ENCODE data around the gene SCN9A.
"Not testable (repeated sequence)": the region's sequence is repeated elsewhere in the genome, so short reads cannot be mapped to it uniquely, and the experiment has no call there.

The SCN9A gene

GRCh38 chr2:166375195-166375735 is 479 bp downstream of the SCN9A start:
- peak; percentile 23 for DNase-seq (ENCODE audit: low spot score)

GRCh38 chr2:166373951-166374350 is 1.8 kb downstream of the SCN9A start:
- DNase-seq (ENCODE audit: low spot score) = peak; percentile 46

- no peak for DNase-seq (ENCODE audit: low spot score)
Measured at GRCh38 chr2:166373539-166373938, 2.2 kb downstream of the SCN9A start.

- DNase-seq (ENCODE audit: low spot score) = no peak
Measured at GRCh38 chr2:166373105-166373504, 2.6 kb downstream of the SCN9A start.

GRCh38 chr2:166372046-166372445 is 3.7 kb downstream of the SCN9A start:
- DNase-seq (ENCODE audit: low spot score) = peak; percentile 49

GRCh38 chr2:166365803-166366420 is 9.8 kb downstream of the SCN9A start:
- no peak for DNase-seq (ENCODE audit: low spot score)

GRCh38 chr2:166365239-166365638 is 10.5 kb downstream of the SCN9A start:
- no peak for DNase-seq (ENCODE audit: low spot score)

- DNase-seq (ENCODE audit: low spot score) = no peak
Measured at GRCh38 chr2:166364476-166365161, 11.1 kb downstream of the SCN9A start.

GRCh38 chr2:166361351-166362153 is 14.2 kb downstream of the SCN9A start:
- DNase-seq (ENCODE audit: low spot score) = no peak

GRCh38 chr2:166360906-166361305 is 14.8 kb downstream of the SCN9A start:
- DNase-seq (ENCODE audit: low spot score) = no peak

- no peak for DNase-seq (ENCODE audit: low spot score)
Measured at GRCh38 chr2:166360426-166360825, 15.3 kb downstream of the SCN9A start.

GRCh38 chr2:166357950-166358321 is 17.8 kb downstream of the SCN9A start:
- not testable (repeated sequence) for DNase-seq (ENCODE audit: low spot score)

- no peak for DNase-seq (ENCODE audit: low spot score)
Measured at GRCh38 chr2:166357068-166357949, 18.4 kb downstream of the SCN9A start.

GRCh38 chr2:166351319-166351718 is 24.4 kb downstream of the SCN9A start:
- no peak for DNase-seq (ENCODE audit: low spot score)

GRCh38 chr2:166350525-166350924 is 25.2 kb downstream of the SCN9A start:
- DNase-seq (ENCODE audit: low spot score) = no peak

GRCh38 chr2:166344286-166345113 is 31.2 kb downstream of the SCN9A start:
- peak; percentile 12 for DNase-seq (ENCODE audit: low spot score)

- DNase-seq (ENCODE audit: low spot score) = no peak
Measured at GRCh38 chr2:166343467-166343866, 32.3 kb downstream of the SCN9A start.

GRCh38 chr2:166341426-166341825 is 34.3 kb downstream of the SCN9A start:
- no peak for DNase-seq (ENCODE audit: low spot score)

- no peak for DNase-seq (ENCODE audit: low spot score)
Measured at GRCh38 chr2:166338831-166339339, 36.9 kb downstream of the SCN9A start.

- no peak for DNase-seq (ENCODE audit: low spot score)
Measured at GRCh38 chr2:166337932-166338331, 37.8 kb downstream of the SCN9A start.

GRCh38 chr2:166335284-166335683 is 40.5 kb downstream of the SCN9A start:
- no peak for DNase-seq (ENCODE audit: low spot score)
